Mucosa of stomach (tissue), 1 donor: Measurements from ENCODE around the gene MKLN1.

ENCODE experiments used
- H3K27me3 ChIP-seq: one replicate; pipeline ENCODE4 v1.7.0; 2013; ENCODE audit warnings: mild to moderate bottlenecking, low read length; ENCODE audit not compliant: control insufficient read depth, insufficient read depth
- H3K36me3 ChIP-seq: one replicate; pipeline ENCODE4 v1.7.0; 2013; ENCODE audit warnings: low read length; ENCODE audit not compliant: control insufficient read depth, insufficient read depth
- H3K4me1 ChIP-seq: one replicate; pipeline ENCODE4 v1.7.0; 2013; ENCODE audit warnings: mild to moderate bottlenecking, low read length; ENCODE audit not compliant: control insufficient read depth, insufficient read depth
- H3K4me3 ChIP-seq: one replicate; pipeline ENCODE4 v1.7.0; 2013; ENCODE audit warnings: low read length
- H3K9ac ChIP-seq: one replicate; pipeline ENCODE4 v1.7.0; 2013; ENCODE audit warnings: mild to moderate bottlenecking, low read length, moderate library complexity
- H3K9me3 ChIP-seq: one replicate; pipeline ENCODE4 v1.7.0; 2013; ENCODE audit warnings: mild to moderate bottlenecking, low read length, moderate library complexity; ENCODE audit not compliant: control insufficient read depth
- donor health status: Pancreatic carcinoma.

MKLN1 gene

GRCh38 chr7:131384286-131384635 is 56.6 kb downstream of the MKLN1 start:
- H3K4me1 ChIP-seq, result no peaks in the 10 kb centered on the region
- no peak overlapping the region for H3K9ac ChIP-seq
- H3K36me3 ChIP-seq, result no peaks in the 10 kb centered on the region
- H3K4me3 ChIP-seq, result no peak overlapping the region
- no peaks in the 10 kb centered on the region for H3K9me3 ChIP-seq
- no peaks in the 10 kb centered on the region for H3K27me3 ChIP-seq

GRCh38 chr7:131385039-131385605 is 57.4 kb downstream of the MKLN1 start:
- H3K4me3 ChIP-seq, result no peak overlapping the region
- no peaks in the 10 kb centered on the region for H3K27me3 ChIP-seq
- H3K9ac ChIP-seq, result no peak overlapping the region

DNA sequence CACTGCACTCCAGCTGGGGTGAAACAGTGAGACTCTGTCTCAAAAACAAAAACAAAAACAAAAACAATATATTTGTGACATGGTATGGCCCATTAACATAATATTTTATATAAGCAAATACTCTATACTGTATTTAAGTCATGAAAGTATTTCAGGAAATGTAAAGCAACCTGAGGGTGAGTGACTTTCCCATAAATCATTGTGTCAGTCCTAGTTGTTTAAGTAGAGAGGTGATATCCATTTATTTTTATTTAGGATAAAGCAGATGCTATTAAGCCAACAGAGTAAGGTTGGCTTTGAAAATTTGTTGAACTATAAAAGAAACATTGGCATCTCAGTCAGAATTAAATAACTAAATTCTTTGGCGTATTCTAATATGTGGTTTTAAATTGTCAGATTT is 60.5 kb downstream of the MKLN1 start:
- no peak overlapping the region for H3K4me3 ChIP-seq
- H3K9me3 ChIP-seq, result no peaks in the 10 kb centered on the region
- H3K36me3 ChIP-seq, result no peaks in the 10 kb centered on the region
- no peak overlapping the region for H3K9ac ChIP-seq
- no peaks in the 10 kb centered on the region for H3K4me1 ChIP-seq
- H3K27me3 ChIP-seq, result no peaks in the 10 kb centered on the region

More at GRCh38 chr7:131385039-131385605, 57.4 kb downstream of the MKLN1 start:
- Histone ChIP-seq H3K36me3 (no peaks in the 10 kb centered on the region), H3K9me3 (no peaks in the 10 kb centered on the region), H3K4me1 (no peaks in the 10 kb centered on the region)

DNA sequence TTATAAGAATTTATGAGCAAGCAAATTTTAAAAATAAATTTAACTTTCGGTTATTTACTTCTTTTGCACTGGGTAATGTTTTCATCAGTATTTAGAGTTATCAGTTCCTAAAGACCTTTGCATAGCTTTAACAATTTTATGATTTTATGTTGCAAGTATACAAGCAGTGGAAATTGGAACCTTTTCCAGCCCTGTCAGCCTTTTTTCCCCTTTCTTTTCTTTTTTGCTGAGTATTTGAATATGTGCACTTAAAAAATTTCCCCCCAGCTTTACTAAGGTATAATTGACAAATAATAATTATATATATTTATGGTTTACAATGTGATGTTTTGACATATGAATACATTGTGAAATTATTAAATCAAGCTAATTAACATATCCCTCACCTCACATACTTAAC is 62.6 kb downstream of the MKLN1 start:
- Histone ChIP-seq H3K4me1 (no peaks in the 10 kb centered on the region), H3K9ac (no peak overlapping the region), H3K36me3 (no peaks in the 10 kb centered on the region)

DNA sequence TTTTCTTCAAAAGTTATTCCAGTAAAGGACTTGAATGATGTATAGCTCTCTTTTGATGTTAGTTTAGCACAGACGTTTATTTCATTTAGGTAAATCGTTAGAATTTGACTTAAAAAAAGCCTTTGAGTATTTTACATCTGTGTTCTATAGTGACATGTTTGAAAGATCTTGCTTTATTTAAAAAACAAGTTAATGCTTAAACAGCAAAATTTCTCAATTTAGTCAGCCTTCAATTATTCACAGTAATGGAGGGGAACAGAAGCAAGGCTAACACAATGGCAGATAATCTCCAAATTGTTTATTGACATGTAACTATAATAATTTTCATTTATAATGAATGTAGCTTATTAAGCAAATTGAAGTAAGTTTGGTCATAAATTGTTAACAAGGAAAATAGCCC is 63.5 kb downstream of the MKLN1 start:
- Histone ChIP-seq H3K9me3 (no peaks in the 10 kb centered on the region), H3K4me3 (no peak overlapping the region), H3K36me3 (no peaks in the 10 kb centered on the region), H3K9ac (no peak overlapping the region), H3K4me1 (no peaks in the 10 kb centered on the region), H3K27me3 (no peaks in the 10 kb centered on the region)

More for the DNA sequence above, 62.6 kb downstream of the MKLN1 start:
- Histone ChIP-seq H3K9me3 (no peaks in the 10 kb centered on the region), H3K27me3 (no peaks in the 10 kb centered on the region), H3K4me3 (no peak overlapping the region)

- Histone ChIP-seq H3K27me3 (no peaks in the 10 kb centered on the region), H3K4me3 (no peak overlapping the region), H3K9me3 (no peaks in the 10 kb centered on the region), H3K36me3 (peaks cover 5% of the 10 kb centered on the region), H3K4me1 (peaks cover 20% of the 10 kb centered on the region), H3K9ac (no peak overlapping the region)
These were observed 73.1 kb downstream of the MKLN1 start for GRCh38 chr7:131400681-131401176.

- peaks cover 20% of the 10 kb centered on the region for H3K4me1 ChIP-seq
- H3K9ac ChIP-seq, result no peak overlapping the region
- H3K9me3 ChIP-seq, result no peaks in the 10 kb centered on the region
- H3K27me3 ChIP-seq, result no peaks in the 10 kb centered on the region
- H3K36me3 ChIP-seq, result peaks cover 5% of the 10 kb centered on the region
- no peak overlapping the region for H3K4me3 ChIP-seq
These were observed 73.5 kb downstream of the MKLN1 start for GRCh38 chr7:131401194-131401593.

DNA sequence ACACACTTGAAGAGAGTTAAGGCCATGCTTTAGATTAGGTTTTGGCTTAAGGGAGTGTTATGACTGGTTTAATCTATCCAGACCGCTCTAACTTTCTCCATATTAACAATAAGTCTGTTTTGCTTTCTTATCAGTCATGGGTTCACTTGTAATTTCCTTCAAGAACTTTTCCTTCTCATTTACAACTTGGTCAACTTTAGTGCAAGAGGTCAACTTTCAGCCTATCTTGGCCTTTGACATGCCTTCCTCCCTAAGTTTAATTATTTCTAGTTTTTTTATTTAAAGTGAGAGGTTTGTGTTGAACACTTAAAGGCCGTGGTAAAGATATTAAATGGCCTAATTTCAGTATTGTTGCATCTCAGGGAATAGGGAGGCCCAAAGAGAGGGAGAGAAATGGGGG is 75.6 kb downstream of the MKLN1 start:
- peaks cover 26% of the 10 kb centered on the region for H3K4me1 ChIP-seq
- H3K27me3 ChIP-seq, result no peaks in the 10 kb centered on the region
- peaks cover 5% of the 10 kb centered on the region for H3K36me3 ChIP-seq
- no peaks in the 10 kb centered on the region for H3K9me3 ChIP-seq
- no peak overlapping the region for H3K9ac ChIP-seq
- H3K4me3 ChIP-seq, result no peak overlapping the region

GRCh38 chr7:131404226-131404911 is 76.7 kb downstream of the MKLN1 start:
- H3K27me3 ChIP-seq, result no peaks in the 10 kb centered on the region
- H3K9ac ChIP-seq, result no peak overlapping the region
- H3K36me3 ChIP-seq, result no peaks in the 10 kb centered on the region
- H3K9me3 ChIP-seq, result no peaks in the 10 kb centered on the region
- peaks cover 26% of the 10 kb centered on the region for H3K4me1 ChIP-seq
- no peak overlapping the region for H3K4me3 ChIP-seq

DNA sequence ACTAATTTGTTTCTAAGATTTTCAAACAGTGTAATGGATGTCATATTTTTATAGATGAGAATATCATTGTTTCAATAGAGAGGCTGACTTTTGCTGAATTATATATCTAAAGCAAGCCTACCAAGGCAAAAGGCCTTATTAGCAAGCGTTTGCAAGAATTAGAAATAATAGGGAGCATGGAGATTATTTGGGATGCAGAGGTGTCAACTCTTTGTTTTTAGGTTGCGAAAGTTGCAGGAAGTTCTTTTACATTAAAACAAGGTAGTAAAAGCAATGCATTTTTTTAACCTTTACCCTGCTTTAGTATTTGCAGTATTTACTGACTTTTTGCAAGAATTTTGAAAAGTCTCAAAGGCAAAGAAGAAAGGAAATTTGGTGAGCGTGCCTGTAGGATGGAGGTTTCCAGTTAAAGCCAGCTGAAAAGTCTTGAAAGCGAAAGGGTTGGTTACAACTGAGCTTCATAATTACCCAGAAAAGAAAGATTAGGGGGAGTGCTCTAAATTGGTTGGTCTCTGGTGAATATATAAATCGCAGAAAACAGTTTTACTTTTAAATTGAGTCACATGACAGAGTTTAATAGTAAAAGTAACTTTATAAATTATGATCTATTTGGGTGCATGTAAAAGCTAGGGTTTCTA is 81.6 kb downstream of the MKLN1 start:
- no peaks in the 10 kb centered on the region for H3K9me3 ChIP-seq
- H3K9ac ChIP-seq, result no peak overlapping the region
- H3K27me3 ChIP-seq, result no peaks in the 10 kb centered on the region
- no peak overlapping the region for H3K4me3 ChIP-seq
- H3K36me3 ChIP-seq, result no peaks in the 10 kb centered on the region
- peaks cover 6% of the 10 kb centered on the region for H3K4me1 ChIP-seq

GRCh38 chr7:131412031-131412430 is 84.4 kb downstream of the MKLN1 start:
- Histone ChIP-seq H3K36me3 (no peaks in the 10 kb centered on the region), H3K27me3 (no peaks in the 10 kb centered on the region), H3K9me3 (no peaks in the 10 kb centered on the region), H3K9ac (no peak overlapping the region), H3K4me3 (no peak overlapping the region), H3K4me1 (peaks cover 6% of the 10 kb centered on the region)

GRCh38 chr7:131413711-131414110 is 86.0 kb downstream of the MKLN1 start:
- no peak overlapping the region for H3K9ac ChIP-seq
- H3K4me1 ChIP-seq, result no peaks in the 10 kb centered on the region
- no peaks in the 10 kb centered on the region for H3K9me3 ChIP-seq
- no peaks in the 10 kb centered on the region for H3K36me3 ChIP-seq
- H3K4me3 ChIP-seq, result no peak overlapping the region
- no peaks in the 10 kb centered on the region for H3K27me3 ChIP-seq
